ENCODE data around the gene FAM229A.

- no peak for TF ChIP-seq CBFB (CRISPR knock-in tag; IDR thresholded peaks at IDR 0.05)
- TF ChIP-seq ETS1 (conservative IDR thresholded peaks at IDR 0.05; ENCODE audit: control insufficient read depth, low read depth, low read length) = no peak
- no peak for TF ChIP-seq ZBTB7A (IDR thresholded peaks at IDR 0.05; ENCODE audit: borderline replicate concordance, control insufficient read depth, low read depth, low read length)
- TF ChIP-seq POLR2A (conservative IDR thresholded peaks at IDR 0.05) = no peak
Observed at GRCh38 chr1:32349211-32349708, 13.0 kb downstream of the FAM229A start.

Data from K562 (cell line).